Myocyte (in vitro differentiated cells): ENCODE results near the gene MAU2. TPM values are rescaled to one million over a fixed set of nuclear protein-coding genes. Genes with fewer than 3 reads are reported as not detected.
"Not testable (repeated sequence)": the region's sequence is repeated elsewhere in the genome, so short reads cannot be mapped to it uniquely, and the experiment has no call there.

Experiments used
- DNase-seq: peaks from one replicate; pipeline ENCODE4 v3.0.0-alpha.2; 2012; ENCODE audit warnings: low read depth
- total RNA-seq: library from RNA; depleted of rRNA; stranded (reverse); fragments of >200 nt; gene quantifications from 2 replicates; pipeline ENCODE4 v1.2.3, GENCODE V29; 2014

Gene MAU2
- total RNA-seq, 1 donor from 2014 or later: 32.0 TPM

- DNase-seq: no peak
Observed at GRCh38 chr19:19381007-19381926, 60.6 kb downstream of the MAU2 start.

DNA sequence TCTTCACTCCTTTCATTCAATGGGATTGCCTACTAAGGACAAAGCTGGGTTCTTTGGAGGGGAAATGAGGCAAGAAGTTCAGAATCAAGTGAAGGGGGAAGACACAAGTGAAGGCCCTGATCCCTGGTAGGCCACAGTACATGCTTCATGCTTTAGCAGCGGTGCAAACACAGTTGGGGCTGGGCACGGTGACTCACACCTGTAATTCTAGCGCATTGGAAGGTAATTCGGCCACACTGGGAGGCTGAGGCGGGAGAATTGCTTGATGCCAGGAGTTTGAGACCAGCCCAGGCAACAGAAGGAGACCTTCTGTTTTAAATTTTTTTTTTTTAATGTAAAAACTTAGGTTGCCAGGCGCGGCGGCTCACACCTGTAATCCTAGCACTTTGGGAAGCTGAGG lies 61.5 kb downstream of the MAU2 start:
- DNase-seq: no peak

DNA sequence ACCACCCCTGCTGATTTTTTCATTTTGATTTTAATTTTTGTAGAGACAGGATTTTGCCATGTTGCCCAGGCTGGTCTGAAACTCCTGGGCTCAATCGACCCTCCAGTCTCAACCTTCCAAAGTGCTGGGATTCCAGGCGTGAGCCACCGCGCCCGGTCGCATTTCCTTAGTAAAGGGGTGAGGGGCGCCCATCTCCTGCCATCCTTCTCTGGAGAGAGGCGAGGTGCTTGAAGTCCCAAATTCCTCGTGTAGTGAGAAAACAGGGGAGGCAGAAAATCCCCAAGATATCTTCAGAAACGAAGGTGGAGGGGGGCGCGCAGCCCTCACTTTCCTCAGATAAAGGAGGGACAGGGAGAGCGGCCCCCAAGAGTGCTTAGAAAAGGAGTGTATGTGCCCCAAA lies 63.9 kb downstream of the MAU2 start:
- DNase-seq: no peak

- DNase-seq: peak; percentile 100
Observed at GRCh38 chr19:19385131-19385895, 64.7 kb downstream of the MAU2 start.

- DNase-seq: no peak
Observed at GRCh38 chr19:19385896-19386869, 65.6 kb downstream of the MAU2 start.

GRCh38 chr19:19387108-19387507 lies 66.5 kb downstream of the MAU2 start:
- DNase-seq: no peak

GRCh38 chr19:19388568-19389555 lies 68.2 kb downstream of the MAU2 start:
- peak; percentile 40 for DNase-seq

DNA sequence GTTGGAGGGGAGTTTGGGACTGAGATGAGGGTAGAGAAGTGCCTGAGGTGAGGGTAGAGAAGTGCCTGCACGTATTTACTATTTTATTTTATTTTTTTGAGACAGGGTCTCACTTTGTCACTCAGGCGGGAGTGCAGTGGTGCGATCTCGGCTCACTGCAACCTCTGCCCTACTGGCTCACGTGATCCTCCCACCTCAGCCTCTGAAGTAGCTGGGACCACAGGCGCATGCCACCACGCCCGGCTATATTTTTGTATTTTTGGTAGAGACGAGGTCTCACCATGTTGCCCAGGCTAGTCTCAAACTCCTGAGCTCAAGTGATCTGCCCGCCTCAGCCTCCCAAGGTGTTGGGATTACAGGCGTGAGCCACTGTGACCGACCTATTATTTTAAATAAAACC lies 69.1 kb downstream of the MAU2 start:
- DNase-seq: not testable (repeated sequence)

DNA sequence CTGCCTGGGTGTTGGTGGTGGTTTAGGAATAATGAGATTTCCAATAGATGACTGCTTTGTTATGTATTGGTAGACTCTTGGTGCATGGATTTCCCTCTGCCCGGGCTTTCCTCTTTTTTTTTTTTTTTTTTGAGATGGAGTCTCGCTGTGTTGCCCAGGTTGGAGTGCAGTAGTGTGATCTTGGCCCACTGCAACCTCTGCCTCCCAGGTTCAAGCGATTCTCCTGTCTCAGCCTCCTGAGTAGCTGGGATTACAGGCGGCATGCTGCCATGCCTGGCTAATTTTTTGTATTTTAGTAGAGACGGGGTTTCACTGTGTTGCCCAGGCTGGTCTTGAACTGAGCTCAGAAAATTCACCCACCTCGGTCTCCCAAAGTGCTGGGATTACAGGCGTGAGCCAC lies 73.7 kb downstream of the MAU2 start:
- DNase-seq: not testable (repeated sequence)

GRCh38 chr19:19399733-19400433 lies 79.3 kb downstream of the MAU2 start:
- DNase-seq: peak; percentile 39

DNA sequence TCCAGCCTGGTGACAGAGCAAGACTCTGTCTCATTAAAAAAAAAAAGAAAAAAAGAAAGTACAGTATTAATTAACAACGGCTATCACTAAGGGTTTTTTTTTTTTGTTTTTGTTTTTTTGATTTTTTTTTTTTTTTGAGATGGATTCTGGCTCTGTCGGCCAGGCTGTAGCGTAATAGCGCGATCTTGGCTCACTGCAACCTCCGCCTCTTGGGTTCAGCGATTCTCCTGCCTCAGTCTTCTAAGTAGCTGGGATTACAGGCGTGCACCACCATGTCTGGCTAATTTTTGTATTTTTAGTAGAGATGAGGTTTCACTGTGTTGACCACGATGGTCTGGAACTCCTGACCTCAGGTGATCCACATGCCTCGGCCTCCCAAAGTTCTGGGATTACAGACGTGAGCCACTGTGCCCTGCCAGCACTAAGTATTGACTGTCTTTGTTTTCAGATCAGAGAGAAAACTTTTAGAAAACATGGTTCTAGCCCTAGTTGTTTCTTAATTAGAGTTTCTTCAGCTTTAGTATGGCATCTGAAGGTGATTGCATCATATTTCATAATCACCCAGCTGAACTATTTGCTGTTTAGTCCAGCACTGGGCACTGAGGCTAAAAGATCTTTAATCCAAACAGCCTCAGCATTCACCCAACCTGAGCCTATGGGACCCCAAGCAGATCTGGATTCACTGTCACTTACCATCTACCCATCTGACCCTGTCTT lies 82.2 kb downstream of the MAU2 start:
- peak; percentile 29 for DNase-seq

DNA sequence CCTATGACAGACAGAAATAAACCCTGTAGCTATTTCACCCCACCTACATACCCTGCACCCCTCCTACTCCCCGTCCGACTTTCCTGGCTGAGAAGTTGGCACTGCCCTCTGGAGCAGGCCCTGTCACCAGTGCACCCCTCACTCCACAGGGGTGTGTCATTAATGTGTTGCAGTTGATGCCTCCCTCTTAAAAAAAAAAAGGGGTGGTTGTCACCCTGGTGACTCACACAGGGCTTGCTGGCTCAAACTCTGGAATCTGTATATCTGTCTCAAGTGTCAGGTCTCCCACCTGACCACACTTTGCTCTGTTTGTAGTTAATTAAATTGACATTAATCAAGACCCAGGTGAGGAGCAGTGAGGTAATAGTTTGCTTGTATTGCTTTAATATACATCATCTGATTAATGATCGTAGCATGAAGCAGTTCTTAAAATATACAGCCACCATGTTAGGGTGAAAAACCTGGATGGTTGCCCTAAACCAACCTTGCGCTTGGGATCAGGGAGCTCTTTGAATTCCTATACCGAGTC lies 82.8 kb downstream of the MAU2 start:
- DNase-seq: peak; percentile 72

- DNase-seq: peak; percentile 95
Observed at GRCh38 chr19:19404879-19405860, 84.5 kb downstream of the MAU2 start, which contains the start of gene GATAD2A. GATAD2A (plus strand) TSS chr19:19405675; CDS start chr19:19465346, 59,671 bp downstream.

DNA sequence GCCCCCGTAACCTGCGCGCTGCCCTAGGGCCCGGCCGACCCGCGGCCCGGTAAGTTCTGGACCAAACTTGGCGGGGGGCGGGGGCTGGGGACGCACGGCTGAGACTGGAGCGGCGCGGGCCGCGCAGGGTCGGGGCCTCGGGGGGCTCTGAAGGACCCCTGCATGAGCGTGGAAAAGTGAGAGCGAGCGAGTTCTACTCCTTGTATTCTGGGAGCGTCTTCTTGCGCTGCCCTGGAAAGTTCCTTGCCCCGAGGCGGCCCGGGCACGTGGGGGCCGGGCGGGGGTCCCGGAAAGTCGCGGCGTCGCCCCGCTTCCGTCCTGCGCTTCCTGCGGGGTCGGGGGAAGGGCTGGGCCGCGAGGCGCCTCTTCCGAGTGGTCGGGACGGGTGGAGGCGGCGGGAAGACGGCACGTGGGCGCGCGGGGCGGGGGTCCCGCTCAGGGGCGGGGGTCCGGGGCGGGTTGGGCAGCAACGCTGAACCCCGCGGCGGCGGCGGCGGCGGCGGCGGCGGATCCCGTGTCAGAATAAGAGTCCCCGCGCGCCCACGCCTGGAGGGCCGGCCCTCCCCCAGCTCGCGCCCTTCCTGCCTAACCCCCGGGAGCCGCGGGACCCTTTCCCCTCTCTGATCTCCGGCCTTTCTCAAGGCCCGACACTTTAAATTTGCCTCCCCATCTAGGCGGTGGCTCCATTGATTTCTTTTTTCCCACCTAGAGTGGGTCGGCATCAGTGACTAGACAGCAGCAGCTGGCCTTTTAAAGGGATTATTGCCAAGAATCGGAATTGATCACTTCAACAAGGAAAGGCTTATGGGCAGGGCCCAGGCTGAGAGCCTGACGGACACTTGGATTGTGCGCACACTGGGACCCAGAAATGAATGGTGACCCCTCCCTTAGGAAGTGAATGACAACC lies 85.6 kb downstream of the MAU2 start:
- peak; percentile 54 for DNase-seq

GRCh38 chr19:19406878-19407632 lies 86.4 kb downstream of the MAU2 start:
- DNase-seq: peak; percentile 68
